GM19455 (cell line): Measurements from ENCODE around the gene CTNNA1.
"Not testable (repeated sequence)": the region's sequence is repeated elsewhere in the genome, so short reads cannot be mapped to it uniquely, and the experiment has no call there.

Experiments
- ATAC-seq: cut with Tn5 transposase; IDR thresholded peaks from one replicate; pipeline ENCODE4 v1.9.1; 2021; ENCODE audit not compliant: unreplicated experiment

CTNNA1 gene

GRCh38 chr5:138760448-138761110, 7.4 kb downstream of the CTNNA1 start:
- no peak for ATAC-seq

DNA sequence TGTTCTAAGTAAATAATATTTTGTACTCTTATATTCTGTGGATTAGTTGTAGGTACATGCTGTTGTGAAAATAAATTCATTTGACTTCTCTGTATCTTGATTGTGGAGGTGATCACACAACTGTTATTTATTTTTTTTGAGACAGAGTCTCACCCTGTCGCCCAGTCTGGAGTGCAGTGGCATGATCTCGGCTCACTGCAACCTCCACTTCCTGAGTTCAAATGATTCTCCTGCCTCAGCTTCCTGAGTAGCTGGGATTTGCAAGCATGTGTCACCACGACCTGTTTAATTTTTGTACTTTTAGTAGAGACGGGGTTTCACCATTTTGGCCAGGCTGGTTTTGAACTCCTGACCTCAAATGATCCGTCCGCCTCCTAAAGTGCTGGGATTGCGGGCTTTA, 7.9 kb downstream of the CTNNA1 start:
- ATAC-seq, result not testable (repeated sequence)

DNA sequence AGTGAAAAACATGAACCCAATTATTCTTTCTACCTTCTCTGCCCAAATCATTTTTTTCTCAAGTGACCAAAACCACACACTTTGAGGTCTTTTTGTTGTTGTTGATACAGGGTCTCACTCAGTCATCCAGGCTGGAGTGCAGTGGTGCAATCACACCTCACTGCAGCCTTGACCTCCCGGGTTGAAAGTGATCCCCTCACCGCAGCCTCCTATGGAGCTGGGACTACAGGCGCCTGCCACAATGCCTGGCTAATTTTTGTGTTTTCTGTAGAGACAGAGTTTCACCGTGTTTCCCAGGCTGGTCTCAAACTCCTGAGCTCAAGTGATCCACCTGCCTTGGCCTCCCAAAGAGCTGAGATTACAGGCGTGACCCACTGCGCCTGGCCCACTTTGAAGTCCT, 8.4 kb downstream of the CTNNA1 start:
- ATAC-seq, result not testable (repeated sequence)

DNA sequence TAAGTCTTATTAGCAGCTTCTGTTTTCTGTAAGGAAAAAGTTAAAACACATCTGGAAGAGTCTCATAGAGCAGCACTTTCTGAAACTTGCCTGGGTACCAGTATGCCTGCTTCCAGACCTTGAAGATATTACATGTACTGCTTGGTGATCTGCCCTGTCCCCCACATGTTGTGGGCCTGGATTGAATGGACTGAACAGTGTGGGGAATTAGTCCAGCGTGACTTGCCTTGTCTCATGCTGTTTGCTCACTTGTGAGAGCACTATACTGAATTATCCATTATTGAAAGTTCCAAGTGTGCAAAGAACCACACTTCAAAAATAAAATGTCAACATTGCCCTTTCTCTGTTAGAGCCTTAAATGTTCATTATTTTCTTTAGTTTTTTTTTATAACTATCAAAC, 8.9 kb downstream of the CTNNA1 start:
- no peak for ATAC-seq

DNA sequence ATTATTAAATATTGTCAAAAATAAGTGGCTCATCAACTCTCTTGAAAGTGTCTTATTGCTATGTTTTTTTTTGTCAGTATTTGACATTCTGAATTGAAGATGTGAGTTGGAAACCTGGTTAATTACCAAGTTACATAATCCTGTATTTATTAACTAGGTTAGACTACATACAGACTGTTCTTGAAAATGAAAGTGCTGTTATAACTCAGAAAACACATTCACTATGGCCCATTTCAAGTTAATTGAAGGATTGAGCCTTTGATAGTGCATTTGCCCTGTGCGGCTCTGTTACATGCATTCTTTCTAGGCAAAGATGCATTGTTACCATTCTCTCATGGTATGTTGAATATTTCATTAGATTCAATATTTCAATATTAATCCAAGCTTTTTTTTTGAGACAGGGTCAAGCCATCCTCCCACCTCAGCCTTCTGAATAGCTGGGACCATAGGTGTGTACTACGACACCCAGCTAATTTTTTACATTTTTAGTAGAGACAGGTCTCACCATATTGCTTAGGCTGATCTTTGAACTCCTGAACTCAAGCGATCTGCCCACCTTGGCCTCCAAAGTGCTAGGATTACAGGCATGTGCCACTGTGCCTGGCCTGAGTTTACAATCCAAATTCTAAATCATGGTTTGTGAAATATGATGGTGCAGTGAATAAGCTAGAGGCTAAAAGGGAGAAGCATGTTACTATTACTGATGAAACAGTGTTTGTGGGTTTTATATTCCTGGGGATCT, 10.0 kb downstream of the CTNNA1 start:
- ATAC-seq, result no peak

- no peak for ATAC-seq
These were observed 17.1 kb downstream of the CTNNA1 start for GRCh38 chr5:138770291-138770690.

DNA sequence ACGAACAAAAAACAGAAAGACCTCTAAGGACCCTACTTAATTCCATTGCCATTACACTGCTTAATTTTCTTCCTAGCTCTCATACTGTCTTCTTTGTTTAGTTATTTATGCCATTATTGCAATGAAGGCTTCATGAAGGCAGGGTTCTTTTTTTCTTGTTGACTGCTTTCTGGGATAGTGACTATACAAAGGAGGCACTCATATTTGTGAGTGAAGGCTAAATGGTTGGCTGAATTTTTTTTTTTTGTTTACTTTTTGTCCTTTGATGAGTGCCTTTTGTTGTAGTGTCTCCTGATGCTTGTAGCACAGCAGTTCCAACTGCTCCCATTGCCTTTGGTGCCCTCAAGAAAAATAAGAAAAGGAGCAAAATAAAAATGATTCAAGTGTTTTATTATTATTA, 17.8 kb downstream of the CTNNA1 start:
- ATAC-seq, result no peak

GRCh38 chr5:138772986-138773594, 19.9 kb downstream of the CTNNA1 start:
- no peak for ATAC-seq

DNA sequence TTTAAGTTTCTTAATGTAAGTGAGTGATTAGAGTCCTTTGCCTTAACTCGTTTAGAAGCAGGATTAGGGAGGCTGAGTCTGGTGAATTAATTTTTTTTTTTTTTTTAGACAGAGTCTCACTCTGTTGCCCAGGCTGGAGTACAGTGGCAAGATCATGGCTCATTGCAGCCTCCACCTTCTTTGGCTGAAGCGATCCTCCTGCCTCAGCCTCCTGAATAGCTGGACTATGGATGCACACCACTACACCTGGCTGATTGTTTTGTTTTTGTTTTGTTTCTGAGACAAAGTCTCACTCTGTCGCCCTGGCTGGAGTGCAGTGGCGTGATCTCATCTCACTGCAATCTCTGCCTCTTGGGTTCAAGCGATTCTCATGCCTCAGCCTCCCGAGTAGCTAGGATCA, 20.4 kb downstream of the CTNNA1 start:
- ATAC-seq, result not testable (repeated sequence)

DNA sequence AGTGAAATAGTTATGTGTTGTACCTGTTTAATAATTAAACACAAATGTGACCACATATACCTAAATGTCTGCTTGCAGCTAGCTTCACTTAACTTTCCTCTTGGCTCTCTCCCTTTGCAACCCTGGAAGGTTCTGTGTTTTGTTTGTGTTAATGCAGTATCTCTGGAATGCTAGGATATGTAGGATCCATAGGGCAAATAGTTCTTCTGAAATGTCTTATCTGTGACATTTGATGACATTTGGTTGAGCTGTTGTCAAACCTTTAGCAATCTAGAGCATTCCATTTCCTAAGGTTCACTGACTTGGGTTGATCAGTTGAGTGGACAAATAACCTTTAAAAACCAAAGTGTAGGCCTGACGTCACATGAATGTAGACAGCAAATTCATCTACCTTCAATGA, 21.8 kb downstream of the CTNNA1 start:
- no peak for ATAC-seq

DNA sequence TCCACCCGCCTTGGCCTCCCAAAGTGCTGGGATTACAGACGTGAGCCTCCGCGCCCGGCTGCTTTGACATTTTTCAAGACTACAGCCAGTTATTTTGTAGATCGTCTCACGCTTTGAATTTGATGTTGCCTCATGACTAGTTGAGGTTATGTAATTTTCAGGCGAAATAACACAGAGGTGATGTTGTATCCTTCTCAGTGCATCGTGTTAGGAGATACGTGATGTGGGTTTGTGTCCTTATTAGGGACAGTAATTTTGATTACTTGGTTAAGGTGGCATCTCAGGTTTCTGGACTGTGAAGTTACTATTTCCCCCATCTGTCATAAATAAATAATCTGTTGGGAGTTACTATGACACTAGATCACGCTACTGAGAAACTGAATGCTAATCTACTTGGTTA, 25.0 kb downstream of the CTNNA1 start:
- no peak for ATAC-seq

DNA sequence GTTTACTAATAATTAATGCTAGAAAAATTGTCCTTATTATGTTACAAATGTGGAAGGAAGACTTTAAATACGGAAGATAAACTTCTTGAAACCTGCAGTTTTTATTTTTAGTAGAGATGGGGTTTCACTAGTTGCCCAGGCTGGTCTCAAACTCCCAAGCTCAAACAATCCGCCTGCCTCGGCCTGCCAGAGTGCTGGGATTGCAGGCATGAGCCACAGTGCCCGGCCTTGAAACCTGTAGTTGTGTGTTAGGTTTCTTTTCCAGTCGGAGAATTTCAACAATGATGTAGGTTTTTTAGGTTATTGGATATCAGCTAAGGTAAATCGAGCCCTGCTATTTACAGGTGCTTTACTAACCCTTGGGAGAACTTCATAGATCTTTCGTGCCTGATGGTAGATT, 30.8 kb downstream of the CTNNA1 start:
- no peak for ATAC-seq

DNA sequence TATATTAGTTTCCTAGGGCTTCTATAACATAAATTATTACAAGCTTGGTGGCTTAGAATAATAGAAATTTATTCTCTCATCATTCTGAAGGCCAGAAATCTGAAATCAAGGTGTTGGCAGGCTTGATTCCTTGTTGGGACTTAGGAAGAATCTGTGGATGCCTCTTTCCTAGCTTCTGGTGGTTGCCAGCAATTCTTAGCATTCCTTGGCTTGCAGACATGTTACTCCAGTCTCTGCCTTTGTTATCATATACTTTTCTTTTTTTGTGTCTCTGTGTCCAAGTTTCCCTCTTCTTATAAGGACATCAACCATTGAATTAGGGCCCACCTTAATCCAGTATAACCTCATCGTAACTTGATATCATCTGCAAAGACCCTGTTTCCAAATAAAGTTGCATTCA, 31.4 kb downstream of the CTNNA1 start:
- ATAC-seq, result no peak

- no peak for ATAC-seq
These were observed 36.6 kb downstream of the CTNNA1 start for GRCh38 chr5:138789771-138790242.

- no peak for ATAC-seq
These were observed 37.5 kb downstream of the CTNNA1 start for GRCh38 chr5:138790684-138791083.

GRCh38 chr5:138792195-138792790, 39.1 kb downstream of the CTNNA1 start:
- no peak for ATAC-seq

DNA sequence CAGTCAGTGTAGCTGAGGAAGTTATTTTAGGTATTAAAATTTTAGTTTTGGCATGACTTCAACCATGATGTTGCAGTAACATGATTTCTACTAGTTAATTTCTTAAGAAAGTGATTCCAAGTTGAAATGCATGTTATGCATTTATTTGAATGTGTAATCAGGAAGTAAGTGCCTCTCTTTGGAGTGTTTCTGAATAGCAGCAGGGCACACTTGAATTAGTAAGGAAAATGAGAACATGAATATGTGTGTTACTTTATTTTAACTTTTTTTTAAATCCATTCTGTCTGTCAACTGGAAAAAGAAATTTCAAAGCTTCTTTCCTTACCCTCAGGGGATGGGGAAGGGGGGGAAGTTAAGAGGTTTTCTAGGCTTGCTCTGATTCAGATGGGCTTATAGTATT, 40.4 kb downstream of the CTNNA1 start:
- ATAC-seq, result no peak

- ATAC-seq, result no peak
These were observed 50.1 kb downstream of the CTNNA1 start for GRCh38 chr5:138803285-138803684.

GRCh38 chr5:138803935-138804334, 50.7 kb downstream of the CTNNA1 start:
- ATAC-seq, result no peak

GRCh38 chr5:138805096-138805495, 51.9 kb downstream of the CTNNA1 start:
- no peak for ATAC-seq

GRCh38 chr5:138807182-138807581, 54.0 kb downstream of the CTNNA1 start:
- no peak for ATAC-seq

DNA sequence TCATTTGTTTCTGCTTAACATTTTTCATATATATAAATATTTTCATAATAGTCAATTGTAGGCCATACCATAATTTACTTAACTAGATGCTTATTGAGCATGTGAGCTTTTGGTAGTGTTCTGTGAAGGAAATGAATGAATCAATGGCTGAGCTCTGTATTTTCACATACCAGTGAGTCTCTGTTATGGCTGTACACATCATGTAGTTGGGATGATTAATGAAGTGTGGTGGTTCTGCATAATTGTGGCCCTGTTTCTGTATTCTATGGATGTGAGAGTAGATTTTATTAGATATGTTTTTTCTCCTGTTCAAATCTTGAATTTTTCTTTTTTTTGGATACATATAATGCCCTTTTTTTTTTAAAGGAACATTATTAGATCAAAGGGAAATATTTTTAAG, 56.2 kb downstream of the CTNNA1 start:
- ATAC-seq, result no peak
